HepG2 (cell line): ENCODE results near the gene NUDT22. TPM values are rescaled to one million over a fixed set of nuclear protein-coding genes. Genes with fewer than 3 reads are reported as not detected.

ENCODE experiments used
- FOXA3 ChIP-seq: IDR thresholded peaks from 2 replicates; pipeline ENCODE4 v1.6.1; 2016; ENCODE audit warnings: missing genetic modification reagents, missing compliant biosample characterization
- GATA4 ChIP-seq: sonication (generic); IDR thresholded peaks from 2 replicates; pipeline ENCODE4 v1.6.1; 2016; ENCODE audit warnings: antibody characterized with exemption, low read depth, borderline replicate concordance
- GFI1 ChIP-seq: sonication (generic); formaldehyde crosslinking; IDR thresholded peaks from 2 replicates; pipeline ENCODE4 v1.5.0; 2020; ENCODE audit warnings: missing genetic modification reagents, mild to moderate bottlenecking, borderline replicate concordance
- GPBP1L1 ChIP-seq: sonication (generic); formaldehyde crosslinking; IDR thresholded peaks from 2 replicates; pipeline ENCODE4 v1.5.0; 2020; ENCODE audit warnings: mild to moderate bottlenecking, missing genetic modification reagents
- HOXA9 ChIP-seq: sonication (generic); formaldehyde crosslinking; IDR thresholded peaks from 2 replicates; pipeline ENCODE4 v1.8.1; 2022; ENCODE audit warnings: missing genetic modification reagents, mild to moderate bottlenecking, moderate library complexity, borderline replicate concordance
- KDM2A ChIP-seq: sonication (generic); formaldehyde crosslinking; IDR thresholded peaks from 2 replicates; pipeline ENCODE4 v1.4.0; 2020; ENCODE audit warnings: low read depth, missing genetic modification reagents, borderline replicate concordance
- KDM6A ChIP-seq: IDR thresholded peaks from 2 replicates; pipeline ENCODE4 v1.6.1; 2016; ENCODE audit warnings: low read depth
- MXI1 ChIP-seq: IDR thresholded peaks from 3 replicates; pipeline ENCODE4 v1.6.1; 2012; ENCODE audit warnings: low read depth, low read length, inconsistent platforms, borderline replicate concordance
- SP5 ChIP-seq: IDR thresholded peaks from 2 replicates; pipeline ENCODE4 v1.6.1; 2016; ENCODE audit warnings: low read depth, borderline replicate concordance
- TOPORS ChIP-seq: sonication (generic); formaldehyde crosslinking; IDR thresholded peaks from 2 replicates; pipeline ENCODE4 v1.8.0; 2023; ENCODE audit warnings: mild to moderate bottlenecking, missing genetic modification reagents
- ZBTB10 ChIP-seq: sonication (generic); formaldehyde crosslinking; IDR thresholded peaks from 2 replicates; pipeline ENCODE4 v1.4.0; 2020; ENCODE audit warnings: missing genetic modification reagents, borderline replicate concordance
- ZBTB33 ChIP-seq: sonication (generic); formaldehyde crosslinking; IDR thresholded peaks from 2 replicates; pipeline ENCODE4 v1.4.0; 2020; ENCODE audit warnings: missing genetic modification reagents
- ZNF597 ChIP-seq: sonication (generic); formaldehyde crosslinking; IDR thresholded peaks from 2 replicates; pipeline ENCODE4 v1.5.0; 2020; ENCODE audit warnings: missing genetic modification reagents
- ZNF646 ChIP-seq: sonication (generic); formaldehyde crosslinking; IDR thresholded peaks from 2 replicates; pipeline ENCODE4 v1.9.0; 2021; ENCODE audit warnings: mild to moderate bottlenecking, missing genetic modification reagents
- ZNF792 ChIP-seq: IDR thresholded peaks from 2 replicates; pipeline ENCODE4 v1.6.1; 2016
- ZSCAN20 ChIP-seq: sonication (generic); formaldehyde crosslinking; IDR thresholded peaks from 2 replicates; pipeline ENCODE4 v1.4.0; 2020; ENCODE audit warnings: missing genetic modification reagents, mild to moderate bottlenecking, borderline replicate concordance
- polyA plus RNA-seq, 8 experiments: library from polyadenylated mRNA; depleted of rRNA in 3 of 8; stranded (reverse) in 7 of 8; unstranded in 1 of 8; fragments of >200 nt; fragmentation: Illumina TruSeq in 4 of 8; extraction: Trizol in 4 of 8; gene quantifications; 2 replicates each; pipeline versions ENCODE4 v1.2.1 to v1.2.3, GENCODE V29; 2011 to 2016; ENCODE audit warnings: low read depth in 4 of 8, missing spikeins in 1 of 8, mixed read lengths in 1 of 8; ENCODE audit not compliant: insufficient read depth in 1 of 8
- total RNA-seq, 5 experiments: library from RNA; depleted of rRNA; stranded (reverse); fragments of >200 nt; fragmentation: Illumina TruSeq; extraction: Trizol; gene quantifications; 2 replicates each; pipeline ENCODE4 v1.2.3, GENCODE V29; 2016; ENCODE audit warnings: low read depth in 1 of 5

Gene NUDT22
- total and polyA plus RNA-seq, 2 of the 13 experiments (the other 11 are each of a cell fraction or from before 2014, with no cell fraction given) = 33.5 to 39.8 TPM

- TF ChIP-seq ZBTB10 (CRISPR knock-in tag) (0 out of 2 replicates have a peak, but pooled peaks have one; percentile 24), SP5 (no peak), ZNF597 (CRISPR knock-in tag) (no peak), ZNF646 (CRISPR knock-in tag) (no peak), GFI1 (peak; percentile 85), TOPORS (CRISPR knock-in tag) (peak; percentile 88; the same call in 1 of the 2 replicates), FOXA3 (CRISPR knock-in tag) (no peak; the same call in 1 of the 2 replicates), KDM2A (peak; percentile 85), HOXA9 (no peak; the same call in 1 of the 2 replicates), MXI1 (peak; percentile 64; the same call in 1 of the 3 replicates), ZSCAN20 (no peak; the same call in 1 of the 2 replicates), KDM6A (CRISPR knock-in tag) (no peak), ZBTB33 (peak; percentile 38; the same call in 1 of the 2 replicates), GATA4 (peak; percentile 77), GPBP1L1 (no peak), ZNF792 (CRISPR knock-in tag) (peak; percentile 40; the same call in 1 of the 2 replicates)
Observed at GRCh38 chr11:64185175-64185692, 40.8 kb upstream of the NUDT22 start (continued).
